Adrenal gland (tissue), 12 donors: ENCODE measurements around the gene MRGPRE. TPM values are rescaled to one million over a fixed set of nuclear protein-coding genes. Genes with fewer than 3 reads are reported as not detected.

Source experiments
- DNase-seq, 7 donors: peaks; one replicate each; pipeline ENCODE4 v3.0.0-alpha.2; 2019 to 2020
- H3K27ac ChIP-seq, 5 donors: fragments of 200-600 bp; sonication (generic) in 4 of 5; 1 replicate in 3 of 5; 2 replicates in 2 of 5; pipeline versions ENCODE4 v1.5.1 to v1.8.0; 2016 to 2020; ENCODE audit warnings: mild to moderate bottlenecking in 1 of 5
- H3K27me3 ChIP-seq: fragments of 200-600 bp; 2 replicates; pipeline ENCODE4 v1.8.0; 2021
- H3K36me3 ChIP-seq, 2 donors: fragments of 200-600 bp; replicated peaks in 1 of 2; 1 replicate in 1 of 2; 2 replicates in 1 of 2; pipeline versions ENCODE4 v1.5.1 to v1.8.0; 2018 to 2022
- H3K4me1 ChIP-seq, 2 donors: fragments of 200-600 bp; replicated peaks in 1 of 2; 1 replicate in 1 of 2; 2 replicates in 1 of 2; pipeline versions ENCODE4 v1.5.1 to v1.8.0; 2018 to 2021
- H3K4me3 ChIP-seq, 4 donors: fragments of 200-600 bp; sonication (generic) in 3 of 4; one replicate each; pipeline ENCODE4 v1.5.1; 2016 to 2018
- H3K9me3 ChIP-seq, 3 donors: fragments of 200-600 bp; sonication (generic) in 1 of 3; replicated peaks in 1 of 3; 1 replicate in 2 of 3; 2 replicates in 1 of 3; pipeline versions ENCODE4 v1.5.1 to v1.8.0; 2016 to 2021
- POLR2A ChIP-seq, 2 donors: fragments of 450-650 bp; IDR thresholded peaks; one replicate each; pipeline ENCODE4 v1.6.1; 2017; ENCODE audit warnings: antibody characterized with exemption in 2 of 2, mild to moderate bottlenecking in 2 of 2, moderate library complexity in 1 of 2
- WGBS, 4 donors: extraction: QIAGEN DNeasy Blood & Tissue Kit in 2 of 4; methylation state at CpG; one replicate each; pipeline versions ENCODE4 v1.1.5 to v1.1.7; 2013 to 2017; 5-methylcytosine and 5-hydroxymethylcytosine counted together
- intact Hi-C, 2 donors: fragments of 100-400 bp; cut with DNase I; formaldehyde crosslinking; loops; one replicate each; pipeline versions ENCODE4 v1.14.1 to v1.15.0; 2022 to 2023
- polyA plus RNA-seq, 3 donors: library from polyadenylated mRNA; stranded (reverse); fragments of 200-250 nt in 2 of 3; fragments of 350-450 nt in 1 of 3; fragmentation: Illumina TruSeq in 1 of 3; extraction: RNeasy Lipid Tissue Mini Kit (QIAGEN cat#74804) in 1 of 3; gene quantifications; one replicate each; pipeline ENCODE4 v1.2.3, GENCODE V29; 2013 to 2014
- total RNA-seq, 9 donors: library from RNA; depleted of rRNA in 4 of 9; stranded (reverse); fragments of >200 nt in 4 of 9; fragments of 120-200 nt in 1 of 9; fragmentation: NEBNext Ultra II Directional in 1 of 9; extraction: Animal tissue kit (Norgen Biotek cat#: 25700) in 1 of 9; gene quantifications; one replicate each; pipeline versions ENCODE4 v1.1.0 to v1.2.4, GENCODE V29; 2013 to 2023
- TF ChIP-seq, protein P1 (sequence below), 6 experiments: fragments of 450-650 bp in 4 of 6; fragments of 200-600 bp in 2 of 6; sonication (generic) in 1 of 6; IDR thresholded peaks; 1 replicate in 5 of 6; 2 replicates in 1 of 6; pipeline versions ENCODE4 v1.5.1 to v1.8.0; 2016 to 2021; ENCODE audit warnings: antibody characterized with exemption in 6 of 6, mild to moderate bottlenecking in 2 of 6, moderate library complexity in 1 of 6
- donor health status: healthy with polysubstance abuse.
- donor health status: Bipolar disorder and iron deficiency.
- donor health status: DM: yes; HTN: yes; CAD: no.
- donor health status: DM: no; HTN: no; CAD: no.
- donor health status: DM: no; HTN: no; CAD: no.
- donor health status: DM: yes; HTN: yes; CAD: no.

Gene MRGPRE
- total and polyA plus RNA-seq, 12 donors = not detected

DNA sequence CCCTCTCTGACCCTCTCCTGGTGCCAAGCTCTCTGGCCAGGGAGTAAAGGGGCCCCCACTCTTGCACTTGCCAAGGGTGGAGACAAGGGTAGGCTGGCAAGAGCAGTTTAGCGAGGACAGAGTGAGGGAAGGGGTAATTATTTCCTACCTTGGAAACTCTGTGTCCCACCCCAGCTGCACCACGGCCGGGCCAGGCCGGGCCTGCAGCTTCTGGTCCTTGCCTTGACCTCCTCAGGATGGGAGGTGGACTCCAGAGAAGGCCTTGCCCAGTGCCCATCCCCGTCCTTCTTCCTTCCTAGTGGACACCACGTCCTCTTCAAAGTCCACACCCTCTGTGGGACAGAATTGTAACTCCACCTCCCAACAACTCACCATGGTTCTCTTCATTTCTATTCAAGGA is 48.7 kb downstream of the MRGPRE start:
- no peaks in the 10 kb centered on the region for H3K36me3 ChIP-seq
- H3K27me3 ChIP-seq = no peaks in the 10 kb centered on the region
- no peaks in the 10 kb centered on the region for H3K9me3 ChIP-seq
- no peak overlapping the region for H3K4me3 ChIP-seq
- no peak for DNase-seq
- WGBS, 4 donors = 80 to 92% (median 88%) methylated on average over 6 of the region's 6 CpGs
- H3K4me1 ChIP-seq = no peaks in the 10 kb centered on the region
- H3K27ac ChIP-seq = no peak overlapping the region
- intact Hi-C loops = no loop called here
- no peak for TF ChIP-seq POLR2A (IDR thresholded peaks at IDR 0.05)
- TF ChIP-seq, protein P1, sequence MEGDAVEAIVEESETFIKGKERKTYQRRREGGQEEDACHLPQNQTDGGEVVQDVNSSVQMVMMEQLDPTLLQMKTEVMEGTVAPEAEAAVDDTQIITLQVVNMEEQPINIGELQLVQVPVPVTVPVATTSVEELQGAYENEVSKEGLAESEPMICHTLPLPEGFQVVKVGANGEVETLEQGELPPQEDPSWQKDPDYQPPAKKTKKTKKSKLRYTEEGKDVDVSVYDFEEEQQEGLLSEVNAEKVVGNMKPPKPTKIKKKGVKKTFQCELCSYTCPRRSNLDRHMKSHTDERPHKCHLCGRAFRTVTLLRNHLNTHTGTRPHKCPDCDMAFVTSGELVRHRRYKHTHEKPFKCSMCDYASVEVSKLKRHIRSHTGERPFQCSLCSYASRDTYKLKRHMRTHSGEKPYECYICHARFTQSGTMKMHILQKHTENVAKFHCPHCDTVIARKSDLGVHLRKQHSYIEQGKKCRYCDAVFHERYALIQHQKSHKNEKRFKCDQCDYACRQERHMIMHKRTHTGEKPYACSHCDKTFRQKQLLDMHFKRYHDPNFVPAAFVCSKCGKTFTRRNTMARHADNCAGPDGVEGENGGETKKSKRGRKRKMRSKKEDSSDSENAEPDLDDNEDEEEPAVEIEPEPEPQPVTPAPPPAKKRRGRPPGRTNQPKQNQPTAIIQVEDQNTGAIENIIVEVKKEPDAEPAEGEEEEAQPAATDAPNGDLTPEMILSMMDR (IDR thresholded peaks at IDR 0.05) = no peak

DNA sequence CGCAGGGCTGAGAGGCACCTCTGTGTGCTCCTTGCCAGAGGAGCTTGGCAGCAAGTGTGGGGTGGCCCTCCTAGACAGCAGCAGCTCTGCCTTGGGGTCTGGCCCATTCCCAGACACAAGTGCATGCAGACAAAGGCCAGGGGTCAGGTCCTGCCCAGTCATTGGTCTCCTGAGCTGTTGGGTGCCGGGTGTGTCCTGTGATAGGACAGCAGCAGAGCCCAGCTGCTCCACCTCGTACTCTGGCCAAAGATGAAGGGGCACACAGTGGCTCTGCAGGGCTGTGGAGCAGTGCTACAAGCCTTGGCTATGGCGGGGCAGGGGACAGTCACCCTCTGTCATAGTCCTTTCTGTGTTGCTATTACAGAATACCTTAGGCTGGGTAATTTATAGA is 49.8 kb downstream of the MRGPRE start:
- H3K9me3 ChIP-seq = no peaks in the 10 kb centered on the region
- TF ChIP-seq POLR2A (IDR thresholded peaks at IDR 0.05) = no peak
- TF ChIP-seq, protein P1 (IDR thresholded peaks at IDR 0.05) = no peak
- no peaks in the 10 kb centered on the region for H3K36me3 ChIP-seq
- H3K4me1 ChIP-seq = no peaks in the 10 kb centered on the region
- no peak overlapping the region for H3K4me3 ChIP-seq
- no peak overlapping the region for H3K27ac ChIP-seq
- DNase-seq = no peak
- intact Hi-C loops = no loop called here
- no peaks in the 10 kb centered on the region for H3K27me3 ChIP-seq
- 87 to 100% (median 96%) methylated on average over 2 to 4 of the region's 4 CpGs for WGBS, 4 donors

DNA sequence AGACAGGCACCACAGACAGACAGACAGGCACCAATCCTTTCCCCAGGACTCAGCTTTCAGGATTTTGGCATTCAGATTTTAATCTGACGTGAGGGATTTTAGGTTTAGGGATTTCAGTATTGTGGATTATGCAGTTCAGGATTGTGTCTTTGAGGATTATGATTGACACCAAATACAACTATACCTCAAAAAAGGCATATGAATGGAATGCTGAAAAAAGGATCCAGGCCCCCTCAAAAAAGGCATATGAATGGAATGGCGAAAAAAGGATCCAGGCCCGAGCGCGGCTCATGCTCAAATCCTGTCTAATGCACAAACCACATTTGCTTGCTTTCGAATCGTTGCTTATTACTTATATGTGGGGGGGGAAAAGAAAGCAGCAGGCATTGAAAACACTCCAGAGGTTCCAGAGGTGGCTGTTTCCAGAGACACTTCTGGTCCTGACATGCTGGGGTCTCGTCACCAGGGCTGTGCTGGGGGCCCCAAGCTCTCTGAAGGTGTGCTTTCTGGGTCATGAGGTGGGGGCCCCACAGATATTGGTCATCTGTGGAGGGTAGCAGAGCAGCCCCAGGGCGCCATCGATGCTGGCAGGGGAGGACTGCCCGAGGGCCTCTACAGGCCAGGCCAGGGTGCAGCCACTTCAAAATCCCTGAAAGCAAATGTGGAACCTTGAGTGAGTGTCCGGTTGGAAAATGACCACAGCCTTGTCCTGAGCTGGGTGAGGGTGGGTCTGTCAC is 50.3 kb downstream of the MRGPRE start:
- no peaks in the 10 kb centered on the region for H3K4me1 ChIP-seq
- intact Hi-C loops = no loop called here
- no peaks in the 10 kb centered on the region for H3K9me3 ChIP-seq
- no peaks in the 10 kb centered on the region for H3K36me3 ChIP-seq
- no peak overlapping the region for H3K27ac ChIP-seq
- DNase-seq = no peak
- TF ChIP-seq POLR2A (IDR thresholded peaks at IDR 0.05) = no peak
- TF ChIP-seq, protein P1 (IDR thresholded peaks at IDR 0.05) = no peak
- no peaks in the 10 kb centered on the region for H3K27me3 ChIP-seq
- no peak overlapping the region for H3K4me3 ChIP-seq
- WGBS, 4 donors = 90 to 96% (median 91%) methylated on average over 7 to 12 of the region's 12 CpGs

DNA sequence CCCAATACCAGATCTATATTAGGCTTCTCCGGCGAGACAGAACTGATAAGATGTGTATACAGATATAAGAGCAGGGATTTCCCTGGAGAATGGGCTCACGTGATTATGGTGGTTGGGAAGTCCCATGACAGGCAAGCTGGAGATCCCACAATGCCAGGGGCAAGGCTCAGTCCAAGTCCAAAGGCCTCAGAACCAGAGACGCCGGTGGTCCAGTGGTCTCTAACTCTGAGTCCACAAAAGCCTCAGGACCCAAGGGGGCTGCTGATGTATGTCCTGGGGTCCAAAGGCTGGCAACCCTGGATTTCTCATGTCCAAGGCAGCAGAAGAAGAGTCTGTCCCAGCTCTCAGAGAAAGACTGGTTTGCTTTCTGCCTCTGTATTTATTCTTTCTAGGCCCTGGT is 51.3 kb downstream of the MRGPRE start:
- intact Hi-C loops = no loop called here
- DNase-seq = peak in 1 of 7 donors; percentile 3
- Histone ChIP-seq H3K36me3 (no peaks in the 10 kb centered on the region), H3K4me3 (no peak overlapping the region), H3K27ac (no peak overlapping the region), H3K4me1 (no peaks in the 10 kb centered on the region), H3K27me3 (no peaks in the 10 kb centered on the region), H3K9me3 (no peaks in the 10 kb centered on the region)
- 90 to 95% (median 91%) methylated on average over 5 of the region's 5 CpGs for WGBS, 4 donors
- no peak for TF ChIP-seq POLR2A (IDR thresholded peaks at IDR 0.05)
- TF ChIP-seq, protein P1 (IDR thresholded peaks at IDR 0.05) = no peak
